Activated CD4-positive, CD25-positive, alpha-beta regulatory T cell (primary cell): ENCODE data around the gene KCNN3.

Experiments used
- DNase-seq, 4 experiments: peaks; one replicate each; lab custom pipeline; 2025; lab: John Stamatoyannopoulos, UW

Gene KCNN3

GRCh38 chr1:154726896-154727753 lies 143.0 kb downstream of the KCNN3 start:
- DNase-seq: no peak

GRCh38 chr1:154726443-154726842 lies 143.6 kb downstream of the KCNN3 start:
- no peak for DNase-seq

GRCh38 chr1:154725865-154726264 lies 144.2 kb downstream of the KCNN3 start:
- DNase-seq: no peak

GRCh38 chr1:154720328-154721297 lies 149.5 kb downstream of the KCNN3 start:
- DNase-seq: no peak

- DNase-seq: no peak
These were observed 150.3 kb downstream of the KCNN3 start for GRCh38 chr1:154719586-154720327.

- no peak for DNase-seq
These were observed 151.5 kb downstream of the KCNN3 start for GRCh38 chr1:154718566-154718965.

- no peak for DNase-seq
These were observed 152.6 kb downstream of the KCNN3 start for GRCh38 chr1:154717528-154717924.

GRCh38 chr1:154716614-154717527 lies 153.2 kb downstream of the KCNN3 start:
- DNase-seq: no peak

- DNase-seq: no peak
These were observed 154.1 kb downstream of the KCNN3 start for GRCh38 chr1:154716011-154716410.

GRCh38 chr1:154715385-154715784 lies 154.7 kb downstream of the KCNN3 start:
- no peak for DNase-seq

- no peak for DNase-seq
These were observed 155.4 kb downstream of the KCNN3 start for GRCh38 chr1:154714638-154715037.

- no peak for DNase-seq
These were observed 155.9 kb downstream of the KCNN3 start for GRCh38 chr1:154714052-154714623.

GRCh38 chr1:154713005-154713404 lies 157.1 kb downstream of the KCNN3 start:
- DNase-seq: no peak

- no peak for DNase-seq
These were observed 157.8 kb downstream of the KCNN3 start for GRCh38 chr1:154712166-154712810.

GRCh38 chr1:154711416-154711815 lies 158.7 kb downstream of the KCNN3 start:
- DNase-seq: no peak

GRCh38 chr1:154710106-154710505 lies 160.0 kb downstream of the KCNN3 start:
- DNase-seq: no peak

GRCh38 chr1:154707901-154708463 lies 162.1 kb downstream of the KCNN3 start:
- no peak for DNase-seq

GRCh38 chr1:154706851-154707250 lies 163.2 kb downstream of the KCNN3 start:
- DNase-seq: no peak

GRCh38 chr1:154705544-154705943 lies 164.5 kb downstream of the KCNN3 start:
- DNase-seq: no peak

- no peak for DNase-seq
These were observed 166.9 kb downstream of the KCNN3 start for GRCh38 chr1:154703170-154703569.
